Bronchial epithelial cell (primary cell): Measurements from ENCODE around the gene MXRA8. TPM values are rescaled to one million over a fixed set of nuclear protein-coding genes. Genes with fewer than 3 reads are reported as not detected.

Experiments used
- DNase-seq: peaks from one replicate; pipeline ENCODE4 v3.0.0-alpha.2; 2010; ENCODE audit warnings: low read depth
- FAIRE-seq: peaks from 2 replicates; lab custom pipeline; 2011; peaks lifted over from hg19 to GRCh38; lab: Jason Lieb, UNC
- H3K27me3 ChIP-seq: 2 replicates; pipeline ENCODE4 v1.5.1; 2011; ENCODE audit warnings: low read length; ENCODE audit not compliant: control insufficient read depth, insufficient read depth
- H3K36me3 ChIP-seq: 2 replicates; pipeline ENCODE4 v1.5.1; 2011; ENCODE audit warnings: low read length; ENCODE audit not compliant: control insufficient read depth, insufficient read depth
- H3K4me3 ChIP-seq: 2 replicates; pipeline ENCODE4 v1.5.1; 2011; ENCODE audit warnings: mild to moderate bottlenecking, low read depth, low read length, control low read depth
- total RNA-seq: library from RNA; depleted of rRNA; stranded (reverse); fragments of >200 nt; gene quantifications from 2 replicates; pipeline ENCODE4 v1.2.1, GENCODE V29; 2014
- TF ChIP-seq, protein P1 (sequence below): IDR thresholded peaks from 2 replicates; pipeline ENCODE4 v1.5.1; 2011; ENCODE audit warnings: mild to moderate bottlenecking, moderate library complexity, low read length, control low read depth, inconsistent platforms; ENCODE audit not compliant: insufficient read depth, severe bottlenecking

Gene MXRA8
- total RNA-seq, 1 donor from 2014 or later = 5.0 TPM

DNA sequence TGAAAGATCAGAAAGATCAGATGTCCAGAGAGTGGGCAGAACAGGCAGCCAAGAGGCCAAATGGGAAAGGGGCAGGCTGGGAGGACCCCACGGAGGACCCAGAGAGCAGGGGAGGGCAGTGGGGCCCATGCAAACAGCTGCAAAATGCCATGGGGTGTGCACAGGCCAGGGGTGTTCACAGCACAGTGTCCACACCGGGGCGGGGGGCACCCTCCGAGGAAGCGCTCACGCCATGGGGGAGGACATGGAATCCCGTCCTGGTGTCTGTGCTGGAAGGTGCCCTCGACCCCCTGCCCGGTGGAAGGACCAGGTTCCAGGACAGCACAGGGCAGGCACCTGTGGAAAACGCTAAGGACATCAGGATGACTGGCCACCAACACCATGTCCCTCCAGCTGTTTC lies 35.4 kb downstream of the MXRA8 start:
- TF ChIP-seq, protein P1, sequence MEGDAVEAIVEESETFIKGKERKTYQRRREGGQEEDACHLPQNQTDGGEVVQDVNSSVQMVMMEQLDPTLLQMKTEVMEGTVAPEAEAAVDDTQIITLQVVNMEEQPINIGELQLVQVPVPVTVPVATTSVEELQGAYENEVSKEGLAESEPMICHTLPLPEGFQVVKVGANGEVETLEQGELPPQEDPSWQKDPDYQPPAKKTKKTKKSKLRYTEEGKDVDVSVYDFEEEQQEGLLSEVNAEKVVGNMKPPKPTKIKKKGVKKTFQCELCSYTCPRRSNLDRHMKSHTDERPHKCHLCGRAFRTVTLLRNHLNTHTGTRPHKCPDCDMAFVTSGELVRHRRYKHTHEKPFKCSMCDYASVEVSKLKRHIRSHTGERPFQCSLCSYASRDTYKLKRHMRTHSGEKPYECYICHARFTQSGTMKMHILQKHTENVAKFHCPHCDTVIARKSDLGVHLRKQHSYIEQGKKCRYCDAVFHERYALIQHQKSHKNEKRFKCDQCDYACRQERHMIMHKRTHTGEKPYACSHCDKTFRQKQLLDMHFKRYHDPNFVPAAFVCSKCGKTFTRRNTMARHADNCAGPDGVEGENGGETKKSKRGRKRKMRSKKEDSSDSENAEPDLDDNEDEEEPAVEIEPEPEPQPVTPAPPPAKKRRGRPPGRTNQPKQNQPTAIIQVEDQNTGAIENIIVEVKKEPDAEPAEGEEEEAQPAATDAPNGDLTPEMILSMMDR = no peak
- FAIRE-seq = no peak
- no peak overlapping the region for H3K4me3 ChIP-seq
- H3K36me3 ChIP-seq = peaks cover 23% of the 10 kb centered on the region
- H3K27me3 ChIP-seq = no peaks in the 10 kb centered on the region
- no peak for DNase-seq

DNA sequence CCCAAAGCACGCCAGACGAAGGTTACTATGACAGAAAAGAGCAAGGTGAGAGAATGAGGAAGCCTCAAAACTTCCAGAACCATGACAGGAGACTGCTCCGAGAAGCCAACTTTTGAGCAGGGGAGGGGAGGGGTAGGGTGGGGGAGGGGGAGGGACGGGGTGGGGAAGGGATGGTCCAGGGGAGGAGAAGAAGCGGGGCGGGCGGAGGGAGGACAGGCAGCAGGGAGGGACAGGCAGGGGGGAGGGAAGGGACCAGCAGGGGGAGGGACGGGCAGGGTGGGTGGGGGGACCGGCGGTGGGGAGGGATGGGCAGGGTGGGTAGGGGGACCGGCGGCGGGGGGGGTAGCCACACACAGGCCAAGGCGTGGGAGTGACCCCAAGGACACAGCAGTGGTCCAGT lies 35.9 kb downstream of the MXRA8 start:
- no peaks in the 10 kb centered on the region for H3K27me3 ChIP-seq

DNA sequence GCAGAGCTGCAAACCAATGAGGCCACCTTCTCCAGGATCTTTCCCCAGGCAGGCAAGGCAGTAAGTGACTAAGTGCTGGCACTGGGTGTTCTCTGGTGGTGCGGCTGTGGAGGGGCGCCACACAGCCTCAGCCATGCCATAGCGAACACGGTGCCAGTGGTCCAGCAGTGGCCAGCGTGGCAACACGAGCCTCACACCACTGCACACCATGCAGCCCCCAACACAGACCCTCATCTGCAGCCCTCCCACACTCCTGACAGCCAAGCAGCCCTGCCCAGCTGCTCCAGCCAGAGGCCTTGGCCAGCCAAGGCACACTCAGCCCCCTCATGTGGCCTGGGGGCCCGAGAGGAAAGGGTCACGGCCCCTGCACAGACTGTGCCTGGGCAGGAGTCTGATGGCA lies 36.9 kb downstream of the MXRA8 start:
- TF ChIP-seq, protein P1 = no peak
- DNase-seq (no peak), FAIRE-seq (no peak)
- no peaks in the 10 kb centered on the region for H3K27me3 ChIP-seq
- H3K36me3 ChIP-seq = peaks cover 19% of the 10 kb centered on the region
- H3K4me3 ChIP-seq = no peak overlapping the region

More for the DNA sequence above, 35.9 kb downstream of the MXRA8 start:
- Histone ChIP-seq H3K36me3 (peaks cover 21% of the 10 kb centered on the region), H3K4me3 (no peak overlapping the region)
- DNase-seq (no peak), FAIRE-seq (no peak)
- TF ChIP-seq, protein P1 = no peak

DNA sequence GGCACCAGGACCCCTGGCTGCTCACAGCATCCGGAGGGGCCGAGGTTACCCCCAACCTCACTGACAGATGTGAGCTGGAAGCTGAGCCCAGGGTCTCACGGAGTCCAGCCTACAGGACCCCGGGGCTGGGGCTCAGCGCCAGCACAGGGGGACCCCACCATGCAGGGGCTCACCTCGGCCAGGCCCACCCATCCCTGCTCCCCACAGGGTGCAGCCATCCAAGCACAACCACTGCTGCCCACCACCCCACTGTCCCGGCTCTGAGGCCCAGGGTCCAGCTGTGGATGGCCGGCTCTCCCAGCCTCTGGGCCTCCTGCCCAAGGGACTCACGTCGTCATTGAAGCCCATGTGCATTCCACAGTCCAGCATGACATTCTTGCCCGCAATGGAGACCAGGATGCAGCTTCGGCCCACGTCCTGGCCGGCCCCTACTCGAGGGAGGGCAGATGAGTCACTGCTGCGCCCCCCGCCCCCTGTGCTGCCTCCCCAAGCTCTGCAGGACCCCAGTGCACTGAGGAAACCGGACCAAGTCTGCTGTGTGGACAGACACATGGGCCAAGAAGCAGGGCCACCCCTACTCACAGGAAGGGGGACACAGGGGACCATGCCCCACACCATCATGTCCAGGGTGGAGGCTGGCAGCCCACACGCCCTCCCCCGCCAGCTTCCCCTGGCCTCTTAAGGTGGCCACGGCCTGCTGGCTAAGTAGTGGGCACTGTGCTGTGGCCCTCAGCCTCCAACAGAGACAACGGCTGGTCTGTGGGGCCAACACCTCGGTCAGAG lies 37.5 kb downstream of the MXRA8 start:
- TF ChIP-seq, protein P1 = no peak
- Histone ChIP-seq H3K36me3 (peaks cover 18% of the 10 kb centered on the region), H3K27me3 (no peaks in the 10 kb centered on the region), H3K4me3 (no peak overlapping the region)
- FAIRE-seq (no peak), DNase-seq (no peak)

DNA sequence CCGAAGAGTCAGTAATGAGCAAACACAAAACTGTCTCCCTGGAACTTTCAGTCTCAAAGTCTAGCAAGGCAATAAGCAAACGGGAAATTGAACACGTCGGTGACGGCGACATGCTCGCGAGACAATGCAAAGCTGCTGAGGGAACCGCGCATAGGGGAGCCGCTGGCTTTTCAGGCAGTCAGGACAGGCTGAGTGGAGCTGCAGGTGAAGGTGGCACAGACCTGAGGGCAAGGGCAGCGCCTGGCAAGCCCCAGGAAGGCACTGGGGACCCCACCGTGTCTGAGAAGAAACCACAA lies 38.8 kb downstream of the MXRA8 start:
- TF ChIP-seq, protein P1 = no peak
- Histone ChIP-seq H3K27me3 (no peaks in the 10 kb centered on the region), H3K4me3 (no peak overlapping the region), H3K36me3 (peaks cover 20% of the 10 kb centered on the region)
- no peak for FAIRE-seq
- DNase-seq = no peak
